SK-MEL-5 (cell line): ENCODE data around the gene NLGN3. TPM values are rescaled to one million over a fixed set of nuclear protein-coding genes. Genes with fewer than 3 reads are reported as not detected.
A peak's percentile ranks its signal among the peaks of the same experiment; 100 is the strongest.

Experiments used
- DNase-seq: peaks from one replicate; pipeline ENCODE4 v3.0.0-alpha.2; 2016; ENCODE audit warnings: low read depth, low spot score
- in situ Hi-C: cut with HindIII; loops from 2 replicates; pipeline ENCODE4 v1.10.0; 2016; ENCODE audit warnings: low sequenced_read_pairs, high pct_unique_total_duplicates, low pct_unique_long_range_greater_than_20kb
- total RNA-seq: library from RNA; depleted of rRNA; stranded (reverse); fragments of >200 nt; shearing (Covaris generic); gene quantifications from 2 replicates; pipeline ENCODE4 v1.2.3, GENCODE V29; 2014

NLGN3 gene
- total RNA-seq, 1 experiment from 2014 or later, result 0.05 TPM

GRCh38 chrX:71111141-71111843 lies 33.3 kb upstream of the NLGN3 start, which contains the start of gene IL2RG:
IL2RG (minus strand) TSS chrX:71111577; CDS start chrX:71111539, 38 bp downstream.
- no peak for DNase-seq
- in situ Hi-C loops, result no loop called here

DNA sequence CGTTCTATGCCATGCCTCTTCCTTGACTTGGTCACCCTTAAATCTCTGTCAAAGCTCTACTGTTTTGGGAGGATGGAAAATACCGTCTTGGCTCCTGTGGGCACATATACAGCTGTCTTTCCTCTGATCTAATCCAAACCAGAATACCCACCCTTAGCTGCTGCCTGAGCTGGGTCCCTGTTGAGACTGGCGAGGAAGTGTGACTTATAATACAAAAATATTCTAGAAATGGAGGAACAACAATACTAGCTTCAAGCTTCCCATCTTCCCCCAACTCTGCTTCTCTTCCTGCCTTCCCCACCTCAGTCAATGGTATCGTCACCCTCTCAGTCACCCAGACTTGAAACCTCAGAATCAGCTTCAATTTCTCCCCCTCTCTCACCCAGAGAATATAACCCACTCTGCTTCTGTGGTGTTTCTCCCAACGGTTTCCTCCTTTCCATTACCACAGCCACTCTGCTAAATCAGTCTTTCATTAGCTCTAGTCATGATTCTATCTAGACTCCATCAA lies 32.7 kb upstream of the NLGN3 start:
- DNase-seq, result no peak
- in situ Hi-C loops, result no loop called here

DNA sequence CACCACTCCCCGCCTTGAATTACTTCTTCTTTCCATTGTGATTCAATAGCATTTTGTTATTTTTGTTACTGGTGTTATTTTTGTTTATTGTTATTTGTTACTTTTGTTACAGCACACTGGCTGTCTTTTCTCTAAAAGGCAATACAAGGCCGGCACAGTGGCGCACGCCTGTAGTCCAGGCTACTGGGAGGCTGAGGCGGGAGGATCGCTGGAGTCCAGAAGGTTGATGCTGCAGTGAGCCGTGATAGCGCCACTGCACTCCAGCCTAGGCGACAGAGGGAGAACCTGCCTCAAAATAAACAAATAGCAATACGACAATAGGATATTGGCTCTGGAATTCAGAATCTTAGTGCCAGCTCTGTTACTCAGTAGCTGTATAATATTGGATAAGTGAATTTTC lies 27.3 kb upstream of the NLGN3 start:
- DNase-seq, result no peak
- in situ Hi-C loops, result no loop called here

- in situ Hi-C loops, result no loop called here
These were observed 26.3 kb upstream of the NLGN3 start, which contains the start of gene MED12 for GRCh38 chrX:71118032-71118984. MED12 (plus strand) TSS chrX:71118596; CDS start chrX:71118755, 159 bp downstream.

GRCh38 chrX:71118985-71119535 lies 25.6 kb upstream of the NLGN3 start:
- in situ Hi-C loops, result no loop called here
- no peak for DNase-seq

More at GRCh38 chrX:71118032-71118984, 26.3 kb upstream of the NLGN3 start, which contains the start of gene MED12:
- DNase-seq, result peak; percentile 80

GRCh38 chrX:71128166-71128833 lies 16.3 kb upstream of the NLGN3 start:
- DNase-seq, result no peak
- in situ Hi-C loops, result no loop called here

- in situ Hi-C loops, result no loop called here
- DNase-seq, result peak; percentile 72
These were observed 15.5 kb upstream of the NLGN3 start for GRCh38 chrX:71128915-71129765.

- no peak for DNase-seq
- in situ Hi-C loops, result no loop called here
These were observed 13.1 kb upstream of the NLGN3 start for GRCh38 chrX:71131510-71131909.

- in situ Hi-C loops, result no loop called here
- no peak for DNase-seq
These were observed 4.2 kb upstream of the NLGN3 start for GRCh38 chrX:71140440-71140839.

- in situ Hi-C loops, result no loop called here
- no peak for DNase-seq
These were observed 1.1 kb upstream of the NLGN3 start for GRCh38 chrX:71143508-71143907.

GRCh38 chrX:71147496-71148277 lies 3.0 kb downstream of the NLGN3 start:
- in situ Hi-C loops, result no loop called here
- no peak for DNase-seq

DNA sequence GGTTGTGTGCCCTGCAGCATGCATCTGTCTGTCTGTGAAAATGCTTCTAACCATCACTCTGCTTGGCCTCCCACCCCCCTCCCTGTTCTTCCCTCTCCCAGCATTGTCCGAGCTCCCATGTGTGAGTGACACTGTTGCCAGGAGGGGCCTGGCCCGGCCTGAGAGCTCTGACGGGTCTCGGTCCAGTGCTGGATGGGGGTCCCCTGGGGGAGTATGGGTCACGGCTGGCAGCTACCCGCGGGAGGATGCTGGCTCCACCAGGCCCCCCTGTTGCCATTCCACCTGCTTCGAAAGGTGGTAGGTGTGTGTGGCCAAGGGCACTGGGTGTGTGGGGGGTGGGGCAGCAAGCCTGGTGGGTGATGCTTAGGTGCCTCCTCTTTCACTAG lies 3.6 kb downstream of the NLGN3 start:
- DNase-seq, result no peak
- in situ Hi-C loops, result no loop called here

DNA sequence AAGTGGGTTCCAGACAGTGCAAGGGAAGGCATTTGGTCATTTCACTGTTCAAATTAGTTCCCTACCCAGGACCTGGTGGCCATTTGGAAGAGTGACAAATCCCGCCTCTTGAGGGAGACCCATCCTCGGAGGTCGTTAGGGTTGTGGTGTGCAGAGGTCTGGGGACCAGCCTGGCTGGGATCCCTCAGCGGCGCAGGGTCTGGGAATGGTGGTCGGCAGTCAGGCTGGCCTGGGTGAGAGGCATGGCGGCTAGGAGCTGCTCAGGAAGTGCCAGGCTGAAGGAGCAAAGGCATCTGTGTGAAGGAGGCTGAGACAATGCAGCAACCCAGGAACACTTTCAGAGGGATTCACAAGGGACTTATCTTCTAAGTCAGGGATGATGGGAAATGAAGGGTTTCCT lies 6.7 kb downstream of the NLGN3 start:
- no peak for DNase-seq
- in situ Hi-C loops, result no loop called here

- in situ Hi-C loops, result no loop called here
These were observed 9.6 kb downstream of the NLGN3 start for GRCh38 chrX:71154196-71154595.

DNA sequence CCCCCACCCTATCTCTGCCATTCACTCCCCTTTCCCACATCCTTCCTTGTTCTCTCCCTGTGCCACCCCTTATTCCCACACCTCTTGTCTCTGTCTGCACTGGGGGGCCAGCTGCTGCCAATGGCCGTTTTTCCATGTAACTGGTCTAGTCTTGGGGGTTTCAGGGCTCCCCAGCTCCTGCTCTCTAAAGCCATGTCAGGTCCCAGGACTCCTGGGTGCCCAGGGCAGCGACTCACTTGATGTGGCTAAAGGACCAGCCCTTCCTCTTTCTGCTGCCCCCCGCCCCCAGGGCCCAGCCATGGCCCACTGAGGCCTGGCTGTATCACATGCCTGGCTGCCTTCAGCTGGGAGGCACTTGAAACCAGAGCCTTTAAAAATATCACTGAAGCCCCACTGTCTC lies 10.0 kb downstream of the NLGN3 start:
- no peak for DNase-seq
- in situ Hi-C loops, result no loop called here

More at GRCh38 chrX:71154196-71154595, 9.6 kb downstream of the NLGN3 start:
- DNase-seq, result no peak

GRCh38 chrX:71158603-71159002 lies 14.0 kb downstream of the NLGN3 start:
- DNase-seq, result no peak
- in situ Hi-C loops, result no loop called here
